Subcutaneous abdominal adipose tissue (tissue), 5 donors: ENCODE data around the gene FERMT2.
"Not testable (repeated sequence)": the region's sequence is repeated elsewhere in the genome, so short reads cannot be mapped to it uniquely, and the experiment has no call there.

Experiments used
- H3K27ac ChIP-seq: one replicate; pipeline ENCODE4 v1.7.0; 2013; ENCODE audit warnings: low read depth, mild to moderate bottlenecking, inconsistent platforms, low read length, moderate library complexity
- H3K27me3 ChIP-seq, 5 donors: one replicate each; pipeline ENCODE4 v1.7.0; 2013; ENCODE audit warnings: low read length in 5 of 5, inconsistent platforms in 1 of 5; ENCODE audit not compliant: control insufficient read depth in 5 of 5, insufficient read depth in 4 of 5
- H3K36me3 ChIP-seq, 5 donors: one replicate each; pipeline ENCODE4 v1.7.0; 2013; ENCODE audit warnings: low read length in 5 of 5; ENCODE audit not compliant: control insufficient read depth in 5 of 5, insufficient read depth in 5 of 5
- H3K4me1 ChIP-seq, 5 donors: one replicate each; pipeline ENCODE4 v1.7.0; 2013; ENCODE audit warnings: low read length in 5 of 5, mild to moderate bottlenecking in 3 of 5, moderate library complexity in 1 of 5; ENCODE audit not compliant: control insufficient read depth in 5 of 5, insufficient read depth in 5 of 5
- H3K4me3 ChIP-seq, 5 donors: one replicate each; pipeline ENCODE4 v1.7.0; 2013; ENCODE audit warnings: low read length in 5 of 5, low read depth in 1 of 5
- H3K9ac ChIP-seq, 5 donors: one replicate each; pipeline ENCODE4 v1.7.0; 2013; ENCODE audit warnings: low read length in 5 of 5, mild to moderate bottlenecking in 4 of 5, moderate library complexity in 3 of 5
- H3K9me3 ChIP-seq, 5 donors: one replicate each; pipeline ENCODE4 v1.7.0; 2013; ENCODE audit warnings: low read length in 5 of 5; ENCODE audit not compliant: control insufficient read depth in 5 of 5
- donor health status: healthy.
- donor health status: healthy.
- donor health status: healthy.
- donor health status: healthy.
- donor health status: healthy.

FERMT2 gene

GRCh38 chr14:52875707-52876106 lies 75.1 kb downstream of the FERMT2 start:
- H3K27ac ChIP-seq: peak overlapping the region; percentile 80

GRCh38 chr14:52874389-52874788 lies 76.5 kb downstream of the FERMT2 start:
- peaks cover 0 to 59% (median 22%) of the 10 kb centered on the region in 5 donors for H3K4me1 ChIP-seq
- H3K36me3 ChIP-seq: peaks cover 40 to 77% (median 62%) of the 10 kb centered on the region in 5 donors

More at GRCh38 chr14:52875707-52876106, 75.1 kb downstream of the FERMT2 start:
- peaks cover 34 to 82% (median 59%) of the 10 kb centered on the region in 5 donors for H3K36me3 ChIP-seq
- H3K4me3 ChIP-seq: no peak overlapping the region
- no peak overlapping the region for H3K9ac ChIP-seq
- no peaks in the 10 kb centered on the region for H3K27me3 ChIP-seq
- no peaks in the 10 kb centered on the region for H3K9me3 ChIP-seq
- peaks cover 0 to 70% (median 25%) of the 10 kb centered on the region in 5 donors for H3K4me1 ChIP-seq

GRCh38 chr14:52873694-52874093 lies 77.2 kb downstream of the FERMT2 start:
- H3K4me1 ChIP-seq: peaks cover 0 to 52% (median 22%) of the 10 kb centered on the region in 5 donors
- no peaks in the 10 kb centered on the region for H3K9me3 ChIP-seq
- H3K9ac ChIP-seq: no peak overlapping the region
- H3K27me3 ChIP-seq: no peaks in the 10 kb centered on the region
- H3K36me3 ChIP-seq: peaks cover 44 to 82% (median 69%) of the 10 kb centered on the region in 5 donors
- H3K27ac ChIP-seq: peak overlapping the region; percentile 80
- H3K4me3 ChIP-seq: no peak overlapping the region

More at GRCh38 chr14:52874389-52874788, 76.5 kb downstream of the FERMT2 start:
- peak overlapping the region in 1 of 5 donors; percentile 24 for H3K9ac ChIP-seq
- peak overlapping the region; percentile 80 for H3K27ac ChIP-seq
- no peak overlapping the region for H3K4me3 ChIP-seq
- no peaks in the 10 kb centered on the region for H3K27me3 ChIP-seq
- H3K9me3 ChIP-seq: no peaks in the 10 kb centered on the region

- no peaks in the 10 kb centered on the region for H3K27me3 ChIP-seq
- H3K27ac ChIP-seq: peak overlapping the region; percentile 80
- H3K4me1 ChIP-seq: peaks cover 0 to 46% (median 19%) of the 10 kb centered on the region in 5 donors
- no peak overlapping the region for H3K9ac ChIP-seq
- peaks cover 47 to 88% (median 75%) of the 10 kb centered on the region in 5 donors for H3K36me3 ChIP-seq
- no peak overlapping the region for H3K4me3 ChIP-seq
- H3K9me3 ChIP-seq: no peaks in the 10 kb centered on the region
Measured at GRCh38 chr14:52873065-52873464, 77.8 kb downstream of the FERMT2 start.

- Histone ChIP-seq H3K4me1 (peaks cover 0 to 38% (median 17%) of the 10 kb centered on the region in 5 donors), H3K27ac (peak overlapping the region; percentile 59), H3K9me3 (no peaks in the 10 kb centered on the region), H3K27me3 (no peaks in the 10 kb centered on the region), H3K4me3 (no peak overlapping the region), H3K36me3 (peaks cover 50 to 88% (median 71%) of the 10 kb centered on the region in 5 donors), H3K9ac (no peak overlapping the region)
Measured at GRCh38 chr14:52871606-52872005, 79.2 kb downstream of the FERMT2 start.

GRCh38 chr14:52868911-52869618 lies 81.8 kb downstream of the FERMT2 start:
- Histone ChIP-seq H3K4me3 (no peak overlapping the region), H3K27me3 (no peaks in the 10 kb centered on the region), H3K27ac (peak overlapping the region; percentile 33), H3K9ac (no peak overlapping the region), H3K36me3 (peaks cover 52 to 86% (median 75%) of the 10 kb centered on the region in 5 donors), H3K4me1 (peaks cover 0 to 27% (median 11%) of the 10 kb centered on the region in 5 donors), H3K9me3 (no peaks in the 10 kb centered on the region)

GRCh38 chr14:52864893-52865292 lies 86.0 kb downstream of the FERMT2 start:
- H3K36me3 ChIP-seq: peaks cover 45 to 84% (median 59%) of the 10 kb centered on the region in 5 donors
- H3K4me3 ChIP-seq, H3K27ac ChIP-seq, H3K9me3 ChIP-seq, H3K27me3 ChIP-seq, H3K9ac ChIP-seq: not testable (repeated sequence)
- peaks cover 0 to 11% (median 7%) of the 10 kb centered on the region in 5 donors for H3K4me1 ChIP-seq

GRCh38 chr14:52863334-52863700 lies 87.5 kb downstream of the FERMT2 start:
- peak overlapping the region; percentile 80 for H3K27ac ChIP-seq
- H3K4me3 ChIP-seq: no peak overlapping the region
- H3K9ac ChIP-seq: peak overlapping the region in 2 of 5 donors; percentile 31 to 64
- no peaks in the 10 kb centered on the region for H3K27me3 ChIP-seq
- peaks cover 0 to 11% (median 7%) of the 10 kb centered on the region in 5 donors for H3K4me1 ChIP-seq
- peaks cover 44 to 84% (median 57%) of the 10 kb centered on the region in 5 donors for H3K36me3 ChIP-seq
- no peaks in the 10 kb centered on the region for H3K9me3 ChIP-seq

GRCh38 chr14:52862632-52863333 lies 88.1 kb downstream of the FERMT2 start:
- H3K27me3 ChIP-seq: no peaks in the 10 kb centered on the region
- H3K27ac ChIP-seq: peak overlapping the region; percentile 80
- peaks cover 0 to 11% (median 7%) of the 10 kb centered on the region in 5 donors for H3K4me1 ChIP-seq
- no peaks in the 10 kb centered on the region for H3K9me3 ChIP-seq
- peak overlapping the region in 3 of 5 donors; percentile 26 to 64 (median 30) for H3K9ac ChIP-seq
- H3K4me3 ChIP-seq: no peak overlapping the region
- H3K36me3 ChIP-seq: peaks cover 47 to 84% (median 58%) of the 10 kb centered on the region in 5 donors

- H3K27ac ChIP-seq: peak overlapping the region; percentile 38
- peaks cover 0 to 11% (median 7%) of the 10 kb centered on the region in 5 donors for H3K4me1 ChIP-seq
- H3K9ac ChIP-seq: no peak overlapping the region
- no peaks in the 10 kb centered on the region for H3K27me3 ChIP-seq
- H3K36me3 ChIP-seq: peaks cover 42 to 80% (median 56%) of the 10 kb centered on the region in 5 donors
- H3K9me3 ChIP-seq: no peaks in the 10 kb centered on the region
- no peak overlapping the region for H3K4me3 ChIP-seq
Measured at GRCh38 chr14:52861403-52861802, 89.4 kb downstream of the FERMT2 start.
